IPS-NIHi7 (cell line): ENCODE data around the gene ENPP1.
A peak's percentile ranks its signal among the peaks of the same experiment; 100 is the strongest.
"Not testable (repeated sequence)": the region's sequence is repeated elsewhere in the genome, so short reads cannot be mapped to it uniquely, and the experiment has no call there.

Experiments
- DNase-seq: peaks from one replicate; pipeline ENCODE4 v3.0.0; 2012; ENCODE audit warnings: mixed read lengths; ENCODE audit errors: extremely low spot score

Gene ENPP1

DNA sequence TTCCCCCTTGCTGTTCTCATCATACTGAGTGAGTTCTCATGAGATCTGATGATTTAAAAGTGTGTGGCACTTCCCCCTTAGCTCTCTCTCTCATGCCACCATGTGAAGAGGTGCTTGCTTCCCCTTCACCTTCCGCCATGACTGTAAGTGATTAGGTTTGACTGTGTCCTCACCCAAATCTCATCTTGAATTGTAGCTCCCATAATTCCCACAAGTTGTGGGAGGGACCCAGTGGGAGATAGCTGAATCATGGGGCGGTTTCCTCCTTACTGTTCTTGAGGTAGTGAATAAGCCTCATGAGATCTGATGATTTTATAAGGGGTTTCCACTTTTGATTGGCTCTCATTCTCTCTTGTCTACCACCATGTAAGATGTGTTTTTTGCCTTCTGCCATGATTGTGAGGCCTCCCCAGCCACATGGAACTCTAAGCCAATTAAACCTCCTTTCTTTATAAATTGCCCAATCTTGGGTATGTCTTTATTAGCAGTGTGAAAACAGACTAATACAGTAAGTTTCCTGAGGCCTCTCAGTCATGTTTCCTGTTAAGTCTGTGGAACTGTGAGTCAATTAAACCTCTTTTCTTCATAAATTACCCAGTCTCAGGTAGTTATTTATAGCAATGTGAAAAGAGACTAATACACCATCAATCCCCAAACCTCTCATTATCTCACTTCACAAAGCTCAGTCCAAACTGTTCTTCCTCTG, 108.4 kb downstream of the ENPP1 start:
- not testable (repeated sequence) for DNase-seq

DNA sequence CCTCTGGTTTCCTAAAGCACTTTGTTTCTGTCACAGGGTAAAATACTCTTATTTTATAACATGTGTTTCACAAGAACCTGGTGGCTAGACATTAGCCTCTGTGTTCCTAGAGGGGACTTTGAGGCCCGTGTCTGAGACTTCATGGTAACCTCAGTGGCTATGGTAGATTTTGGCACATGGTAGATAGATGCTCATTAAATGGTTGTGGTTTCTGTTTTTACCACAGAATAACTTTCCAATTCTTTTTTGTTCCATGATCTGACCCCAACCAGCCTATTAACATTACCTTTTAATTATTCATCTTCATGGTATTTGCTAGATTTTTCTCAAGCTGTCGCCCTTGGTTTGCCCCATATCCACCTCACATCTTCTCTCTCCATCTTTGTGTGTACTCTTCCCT, 109.0 kb downstream of the ENPP1 start:
- DNase-seq, result no peak

GRCh38 chr6:131917318-131917717, 109.5 kb downstream of the ENPP1 start:
- DNase-seq, result no peak

GRCh38 chr6:131917763-131918649, 110.2 kb downstream of the ENPP1 start:
- DNase-seq, result no peak

GRCh38 chr6:131918650-131919355, 111.0 kb downstream of the ENPP1 start:
- no peak for DNase-seq

DNA sequence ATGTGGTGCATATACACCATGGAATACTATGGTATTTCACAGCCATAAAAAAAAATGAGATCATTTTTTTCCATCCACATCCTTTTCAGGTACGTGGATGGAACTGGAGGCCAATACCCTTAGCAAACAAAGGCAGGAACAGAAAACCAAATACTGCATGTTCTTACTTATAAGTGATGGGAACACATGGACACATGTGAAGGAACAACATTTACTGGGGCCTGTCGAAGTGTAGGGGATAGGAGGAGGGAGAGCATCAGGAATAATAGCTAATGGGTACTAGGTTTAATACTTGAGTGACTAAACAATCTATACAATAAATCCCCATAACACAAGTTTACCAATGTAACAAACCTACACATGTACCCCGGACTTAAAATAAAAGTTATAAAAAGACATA, 112.8 kb downstream of the ENPP1 start:
- DNase-seq, result no peak

DNA sequence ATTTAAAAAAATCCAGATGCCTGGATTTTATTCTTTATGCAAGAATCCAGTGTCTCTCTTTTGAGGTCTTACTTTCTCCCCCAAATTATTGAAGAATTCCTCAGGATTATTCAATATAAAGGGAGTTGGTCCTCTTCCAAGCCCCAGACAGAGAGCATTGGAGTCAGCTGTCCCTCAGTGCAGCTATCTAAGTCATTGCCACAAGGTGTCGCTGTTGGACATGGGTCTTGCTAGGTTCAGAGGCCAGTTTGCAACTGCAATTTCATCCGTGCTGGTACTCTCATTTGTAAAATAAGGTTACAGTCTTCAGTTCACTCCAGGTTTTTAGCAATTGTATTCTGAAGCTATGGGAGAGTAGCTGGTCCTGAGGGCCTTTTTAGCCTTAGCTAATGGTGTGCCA, 115.5 kb downstream of the ENPP1 start:
- peak; percentile 67 for DNase-seq

- peak; percentile 24 for DNase-seq
These were observed 117.2 kb downstream of the ENPP1 start for GRCh38 chr6:131924881-131925474.

GRCh38 chr6:131929264-131929663, 121.4 kb downstream of the ENPP1 start:
- peak; percentile 45 for DNase-seq

DNA sequence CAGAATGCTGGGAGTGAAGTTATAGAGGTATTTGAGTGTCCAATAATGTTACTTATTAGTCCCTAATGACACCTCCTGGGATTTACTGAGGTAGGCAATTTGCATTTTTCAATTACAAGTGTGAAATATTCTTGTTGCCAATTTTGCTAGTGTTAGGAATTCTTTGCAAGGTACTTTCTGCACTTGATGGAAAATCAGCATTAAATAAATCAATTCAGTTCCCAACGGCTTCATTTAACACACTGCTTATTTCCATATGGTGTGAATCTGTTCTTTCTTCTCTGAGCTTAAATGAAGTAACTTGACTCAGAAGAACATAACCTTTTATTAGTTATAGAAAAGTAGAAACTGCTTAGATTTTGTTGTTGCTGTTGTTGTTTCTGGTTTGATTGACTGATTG, 122.2 kb downstream of the ENPP1 start:
- DNase-seq, result no peak

- no peak for DNase-seq
These were observed 123.4 kb downstream of the ENPP1 start for GRCh38 chr6:131931063-131931750.

GRCh38 chr6:131936156-131936555, 128.3 kb downstream of the ENPP1 start:
- DNase-seq, result no peak

GRCh38 chr6:131937226-131937625, 129.4 kb downstream of the ENPP1 start:
- no peak for DNase-seq

DNA sequence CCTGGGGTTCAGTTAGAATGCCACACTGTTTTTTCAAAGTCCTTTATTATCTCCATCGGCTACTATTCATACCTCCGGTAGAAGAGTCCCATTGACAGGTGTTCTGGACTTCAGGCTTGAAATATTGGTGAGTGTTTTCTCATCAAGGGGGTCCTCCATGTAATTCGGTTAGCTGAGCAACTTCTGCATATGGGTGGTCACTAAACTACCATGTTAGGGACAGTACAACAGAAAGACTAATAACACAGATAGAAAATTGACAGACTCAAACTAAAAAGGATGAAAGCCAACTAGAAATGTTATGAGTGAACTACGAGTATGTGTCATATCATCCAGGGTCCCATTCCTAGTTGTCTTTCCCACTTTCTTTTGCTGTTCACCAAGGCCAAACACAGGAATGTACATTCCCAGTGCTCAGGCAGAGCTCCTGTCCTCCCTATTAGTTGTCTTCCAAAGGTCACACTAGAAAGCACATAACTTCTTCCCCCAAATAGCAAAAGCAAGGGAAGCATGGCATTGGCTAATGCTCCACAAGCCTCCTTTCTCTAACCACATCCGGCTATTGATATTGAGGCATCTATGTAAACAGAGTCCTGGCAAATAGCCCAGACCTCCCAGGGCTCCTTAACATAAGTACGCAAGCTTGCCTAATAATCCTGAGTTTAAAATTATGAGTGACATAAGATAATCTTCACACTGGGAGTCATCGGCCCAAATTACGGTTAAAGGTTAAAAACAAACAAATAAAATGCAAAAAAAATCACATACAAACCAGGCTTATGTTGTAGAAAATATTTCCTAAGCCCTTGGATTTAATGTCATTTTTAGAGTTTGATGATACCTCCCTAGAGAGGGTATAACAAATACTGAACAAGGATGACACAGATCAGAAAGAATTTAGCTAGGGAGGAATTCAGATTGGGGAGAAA, 130.1 kb downstream of the ENPP1 start:
- no peak for DNase-seq
